ENCODE data around the gene KRTAP13-2. TPM values are rescaled to one million over a fixed set of nuclear protein-coding genes. Genes with fewer than 3 reads are reported as not detected.

The KRTAP13-2 gene
- polyA plus RNA-seq, 1 of the 3 experiments (the other 2 are of a cell fraction), result not detected

GRCh38 chr21:30332681-30333080, 39.4 kb downstream of the KRTAP13-2 start:
- Histone ChIP-seq H3K9me3 (no peaks in the 10 kb centered on the region), H3K4me3 (ENCODE audit: low read depth in 2 of 2, low read length in 1 of 2) (no peak overlapping the region), H4K20me1 (ENCODE audit: insufficient read depth) (no peaks in the 10 kb centered on the region), H3K4me2 (no peak overlapping the region), H3K27ac (ENCODE audit: low read depth in 2 of 2, low read length in 1 of 2) (no peak overlapping the region), H3K36me3 (replicated peaks in 1 of 2; ENCODE audit: control insufficient read depth in 1 of 2, insufficient read depth in 2 of 2, low read length in 1 of 2) (no peaks in the 10 kb centered on the region), H3K27me3 (ENCODE audit: insufficient read depth) (no peaks in the 10 kb centered on the region), H3F3A (replicated peaks; ENCODE audit: insufficient read depth) (no peaks in the 10 kb centered on the region), H3K9me2 (no peaks in the 10 kb centered on the region), H2AFZ (ENCODE audit: low read depth) (no peak overlapping the region), H3K79me2 (ENCODE audit: insufficient read depth) (no peaks in the 10 kb centered on the region), H3K4me1 (ENCODE audit: control insufficient read depth in 1 of 2, insufficient read depth in 2 of 2, low read depth in 1 of 2, low read length in 1 of 2) (no peaks in the 10 kb centered on the region), H3K9ac (no peak overlapping the region)
- ChIA-PET POLR2A (no interaction called here), CTCF (interaction anchor here (1.6 kb wide), 1 partner anchor 9 kb away, joined by 9 read pairs; no protein-coding TSS in a partner anchor)
- no peak for DNase-seq
- WGBS (ENCODE audit: low lambda C conversion rate), result 0% methylated on average over 2 of the region's 2 CpGs
- TF ChIP-seq GABPA (IDR thresholded peaks at IDR 0.05; ENCODE audit: low read depth) (no peak), USF1 (IDR thresholded peaks at IDR 0.05; ENCODE audit: borderline replicate concordance, low read depth) (no peak), IRF3 (IDR thresholded peaks at IDR 0.05; ENCODE audit: low read depth, low read length) (no peak), USF2 (IDR thresholded peaks at IDR 0.05; ENCODE audit: borderline replicate concordance, low read depth, low read length) (no peak), TEAD4 (IDR thresholded peaks at IDR 0.05; ENCODE audit: borderline replicate concordance, insufficient read depth) (no peak), RXRA (IDR thresholded peaks at IDR 0.05; ENCODE audit: borderline replicate concordance, low read depth) (no peak), POLR2AphosphoS5 (IDR thresholded peaks at IDR 0.05; ENCODE audit: low read depth, low read length) (no peak), SMC3 (IDR thresholded peaks at IDR 0.05; ENCODE audit: low read depth, low read length) (no peak), ELF1 (IDR thresholded peaks at IDR 0.05) (no peak), CHD2 (IDR thresholded peaks at IDR 0.05; ENCODE audit: low read length, partially characterized antibody) (no peak), MAX (IDR thresholded peaks at IDR 0.05; ENCODE audit: low read depth) (no peak), EP300 (IDR thresholded peaks at IDR 0.05; ENCODE audit: borderline replicate concordance in 1 of 2, low read depth in 1 of 2, low read length in 1 of 2) (no peak), GATA2 (CRISPR knock-in tag; IDR thresholded peaks at IDR 0.05) (no peak), EZH2phosphoT487 (IDR thresholded peaks at IDR 0.05; ENCODE audit: borderline replicate concordance, low read depth) (no peak), YY1 (IDR thresholded peaks at IDR 0.05; ENCODE audit: low read depth) (no peak), SIN3A (IDR thresholded peaks at IDR 0.05; ENCODE audit: borderline replicate concordance, low read depth, low read length) (no peak), CTCF (IDR thresholded peaks at IDR 0.05) (no peak)
